ENCODE measurements around the gene DNAJC18. TPM values are rescaled to one million over a fixed set of nuclear protein-coding genes. Genes with fewer than 3 reads are reported as not detected.

Gene DNAJC18
- total and polyA plus RNA-seq, 2 of the 8 experiments (the other 6 are each of a cell fraction or from before 2014, with no cell fraction given), result 7.8 to 29.2 TPM

GRCh38 chr5:139378101-139378825 is 61.1 kb downstream of the DNAJC18 start:
- Histone ChIP-seq H2BK15ac (ENCODE audit: low read length) (no peak overlapping the region), H2AK5ac (ENCODE audit: low read depth, low read length) (peak overlapping the region; percentile 86; the same call in 1 of the 2 replicates), H3K27ac (ENCODE audit: low read depth, low read length) (0 out of 2 replicates have a peak overlapping the region, but pooled peaks have one; percentile 5), H4K5ac (ENCODE audit: insufficient read length, low read depth, low read length) (no peak overlapping the region), H3K18ac (ENCODE audit: extremely low read depth, low read length) (no peak overlapping the region), H2BK12ac (ENCODE audit: low read depth, low read length) (no peak overlapping the region), H3K4me1 (replicated peaks in 1 of 4; ENCODE audit: control insufficient read depth in 3 of 4, insufficient read depth in 4 of 4, low read length in 3 of 4) (peaks cover 0 to 11% (median 0%) of the 10 kb centered on the region in 4 experiments; a peak in 2 of 7 replicates), H4K20me1 (replicated peaks in 1 of 2; ENCODE audit: control insufficient read depth in 1 of 2, insufficient read depth in 2 of 2, low read length in 2 of 2) (peaks cover 0 to 5% of the 10 kb centered on the region in 2 experiments), H3K27me3 (replicated peaks in 1 of 4; ENCODE audit: control insufficient read depth in 3 of 4, extremely low read depth in 1 of 4, insufficient read depth in 3 of 4, low read length in 3 of 4) (no peaks in the 10 kb centered on the region), H3K9me3 (ENCODE audit: insufficient read depth in 2 of 2, low read depth in 1 of 2, low read length in 1 of 2) (no peaks in the 10 kb centered on the region), H3K4me2 (ENCODE audit: insufficient read depth in 1 of 2, low read depth in 2 of 2, low read length in 2 of 2) (no peak overlapping the region), H3K23ac (ENCODE audit: insufficient read length) (no peak overlapping the region), H3K4me3 (ENCODE audit: extremely low read depth in 1 of 4, insufficient read depth in 2 of 4, low read depth in 3 of 4, low read length in 4 of 4) (no peak overlapping the region), H2AFZ (ENCODE audit: low read length) (no peak overlapping the region), H3K36me3 (ENCODE audit: control insufficient read depth in 2 of 4, insufficient read depth in 4 of 4, low read length in 3 of 4) (no peaks in the 10 kb centered on the region), H3K79me2 (ENCODE audit: control insufficient read depth in 1 of 2, insufficient read depth in 2 of 2, low read length in 2 of 2) (no peaks in the 10 kb centered on the region), H3K79me1 (ENCODE audit: low read depth, low read length) (peaks cover 2% of the 10 kb centered on the region; the same call in 1 of the 2 replicates), H3K23me2 (ENCODE audit: low read depth, low read length) (no peaks in the 10 kb centered on the region), H3K4ac (replicated peaks; ENCODE audit: insufficient read length, low read depth, low read length) (peak overlapping the region; percentile 49), H2BK5ac (ENCODE audit: low read depth, low read length) (peak overlapping the region; percentile 49; the same call in 1 of the 2 replicates), H4K91ac (replicated peaks; ENCODE audit: insufficient read length, low read length) (no peak overlapping the region), H3K14ac (ENCODE audit: insufficient read length) (no peak overlapping the region), H3K56ac (replicated peaks; ENCODE audit: insufficient read length, low read depth, low read length) (no peak overlapping the region), H4K8ac (ENCODE audit: extremely low read depth, insufficient read depth, low read length) (peak overlapping the region; percentile 74), H2BK120ac (replicated peaks; ENCODE audit: low read depth, low read length) (no peak overlapping the region), H3K9ac (replicated peaks in 1 of 4; ENCODE audit: extremely low read depth in 1 of 4, low read depth in 3 of 4, low read length in 3 of 4) (no peak overlapping the region), H2BK20ac (ENCODE audit: low read length) (no peak overlapping the region)
- FAIRE-seq (no peak), DNase-seq (ENCODE audit: low read depth in 1 of 2, low spot score in 2 of 2) (no peak)
- WGBS, 2 experiments (ENCODE audit: extremely low coverage in 1 of 2, insufficient coverage in 1 of 2, insufficient read length in 1 of 2, insufficient replicate concordance in 2 of 2, low coverage in 1 of 2, low lambda C conversion rate in 2 of 2, missing lambda C conversion rate in 1 of 2), result 90% methylated on average over 39 of the region's 47 CpGs; no CpG with 5 or more reads in 1 of the 2 experiments
- TF ChIP-seq TAF7 (optimal IDR thresholded peaks at IDR 0.05; ENCODE audit: borderline replicate concordance, low read depth, low read length) (no peak), RFX5 (IDR thresholded peaks at IDR 0.05; ENCODE audit: borderline replicate concordance, low read depth, low read length) (no peak), EZH2 (IDR thresholded peaks at IDR 0.05; ENCODE audit: low read depth, low read length, severe bottlenecking) (no peak), PHF8 (conservative IDR thresholded peaks at IDR 0.05; ENCODE audit: low read depth, low read length) (no peak), ASH2L (IDR thresholded peaks at IDR 0.05; ENCODE audit: low read length) (no peak), HDAC6 (IDR thresholded peaks at IDR 0.05; ENCODE audit: low read depth, low read length) (no peak), BRCA1 (IDR thresholded peaks at IDR 0.05; ENCODE audit: low read depth, low read length) (no peak), JUND (IDR thresholded peaks at IDR 0.05; ENCODE audit: low read length) (no peak), HDAC2 (IDR thresholded peaks at IDR 0.05; ENCODE audit: borderline replicate concordance in 1 of 2, low read depth in 2 of 2, low read length in 2 of 2) (no peak)
- ChIA-PET POLR2A (ENCODE audit: partially characterized antibody) (interaction anchor here (0.8 to 3.9 kb wide), 12 partner anchors 10 to 92 kb away, joined by 3 to 13 read pairs (median 4); partner anchors contain the start of gene PAIP2), CTCF (ENCODE audit: partially characterized antibody) (interaction anchor here (0.5 to 3.6 kb wide), 5 partner anchors 10 to 828 kb away, joined by 3 to 14 read pairs (median 3); no protein-coding TSS in a partner anchor)
